Epithelial cell of esophagus (primary cell): ENCODE data around the gene BTNL3.
A peak's percentile ranks its signal among the peaks of the same experiment; 100 is the strongest.

ENCODE experiments used
- DNase-seq: peaks from one replicate; pipeline ENCODE4 v3.0.0; 2010; ENCODE audit warnings: low read depth
- H3K4me3 ChIP-seq: 2 replicates; pipeline ENCODE4 v1.5.1; 2011; ENCODE audit warnings: mild to moderate bottlenecking, low read length, control low read depth
- TF ChIP-seq, protein P1 (sequence below): IDR thresholded peaks from 2 replicates; pipeline ENCODE4 v1.5.1; 2011; ENCODE audit warnings: low read depth, mild to moderate bottlenecking, low read length, control low read depth, inconsistent platforms; ENCODE audit not compliant: insufficient read depth; ENCODE audit errors: missing control alignments

Gene BTNL3, protein sequence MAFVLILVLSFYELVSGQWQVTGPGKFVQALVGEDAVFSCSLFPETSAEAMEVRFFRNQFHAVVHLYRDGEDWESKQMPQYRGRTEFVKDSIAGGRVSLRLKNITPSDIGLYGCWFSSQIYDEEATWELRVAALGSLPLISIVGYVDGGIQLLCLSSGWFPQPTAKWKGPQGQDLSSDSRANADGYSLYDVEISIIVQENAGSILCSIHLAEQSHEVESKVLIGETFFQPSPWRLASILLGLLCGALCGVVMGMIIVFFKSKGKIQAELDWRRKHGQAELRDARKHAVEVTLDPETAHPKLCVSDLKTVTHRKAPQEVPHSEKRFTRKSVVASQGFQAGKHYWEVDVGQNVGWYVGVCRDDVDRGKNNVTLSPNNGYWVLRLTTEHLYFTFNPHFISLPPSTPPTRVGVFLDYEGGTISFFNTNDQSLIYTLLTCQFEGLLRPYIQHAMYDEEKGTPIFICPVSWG

DNA sequence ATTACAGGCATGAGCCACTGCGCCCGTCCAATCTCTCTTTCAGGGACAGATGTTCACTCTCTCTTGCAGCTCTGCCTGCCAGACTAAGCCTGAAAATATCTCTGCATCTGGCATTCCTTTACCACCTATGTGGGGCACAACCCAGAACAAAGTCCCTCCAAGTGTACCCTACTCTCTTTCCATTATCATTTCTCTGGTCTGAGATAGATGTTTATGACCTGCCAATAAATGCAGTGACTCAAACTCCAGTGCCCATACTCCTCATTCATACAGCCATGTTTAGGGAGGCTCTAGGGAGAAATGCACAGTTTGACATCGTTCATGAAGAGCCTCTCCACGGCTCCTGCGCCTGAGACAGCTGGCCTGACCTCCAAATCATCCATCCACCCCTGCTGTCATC lies at the start of gene BTNL3:
Gene BTNL3 (plus strand): TSS at position 255 of the 400 bp plus-strand sequence. CDS start 183 bp downstream, outside the sequence.
- H3K4me3 ChIP-seq, result no peak within 1 kb of the TSS
- TF ChIP-seq, protein P1, sequence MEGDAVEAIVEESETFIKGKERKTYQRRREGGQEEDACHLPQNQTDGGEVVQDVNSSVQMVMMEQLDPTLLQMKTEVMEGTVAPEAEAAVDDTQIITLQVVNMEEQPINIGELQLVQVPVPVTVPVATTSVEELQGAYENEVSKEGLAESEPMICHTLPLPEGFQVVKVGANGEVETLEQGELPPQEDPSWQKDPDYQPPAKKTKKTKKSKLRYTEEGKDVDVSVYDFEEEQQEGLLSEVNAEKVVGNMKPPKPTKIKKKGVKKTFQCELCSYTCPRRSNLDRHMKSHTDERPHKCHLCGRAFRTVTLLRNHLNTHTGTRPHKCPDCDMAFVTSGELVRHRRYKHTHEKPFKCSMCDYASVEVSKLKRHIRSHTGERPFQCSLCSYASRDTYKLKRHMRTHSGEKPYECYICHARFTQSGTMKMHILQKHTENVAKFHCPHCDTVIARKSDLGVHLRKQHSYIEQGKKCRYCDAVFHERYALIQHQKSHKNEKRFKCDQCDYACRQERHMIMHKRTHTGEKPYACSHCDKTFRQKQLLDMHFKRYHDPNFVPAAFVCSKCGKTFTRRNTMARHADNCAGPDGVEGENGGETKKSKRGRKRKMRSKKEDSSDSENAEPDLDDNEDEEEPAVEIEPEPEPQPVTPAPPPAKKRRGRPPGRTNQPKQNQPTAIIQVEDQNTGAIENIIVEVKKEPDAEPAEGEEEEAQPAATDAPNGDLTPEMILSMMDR, result no peak
- no peak for DNase-seq

DNA sequence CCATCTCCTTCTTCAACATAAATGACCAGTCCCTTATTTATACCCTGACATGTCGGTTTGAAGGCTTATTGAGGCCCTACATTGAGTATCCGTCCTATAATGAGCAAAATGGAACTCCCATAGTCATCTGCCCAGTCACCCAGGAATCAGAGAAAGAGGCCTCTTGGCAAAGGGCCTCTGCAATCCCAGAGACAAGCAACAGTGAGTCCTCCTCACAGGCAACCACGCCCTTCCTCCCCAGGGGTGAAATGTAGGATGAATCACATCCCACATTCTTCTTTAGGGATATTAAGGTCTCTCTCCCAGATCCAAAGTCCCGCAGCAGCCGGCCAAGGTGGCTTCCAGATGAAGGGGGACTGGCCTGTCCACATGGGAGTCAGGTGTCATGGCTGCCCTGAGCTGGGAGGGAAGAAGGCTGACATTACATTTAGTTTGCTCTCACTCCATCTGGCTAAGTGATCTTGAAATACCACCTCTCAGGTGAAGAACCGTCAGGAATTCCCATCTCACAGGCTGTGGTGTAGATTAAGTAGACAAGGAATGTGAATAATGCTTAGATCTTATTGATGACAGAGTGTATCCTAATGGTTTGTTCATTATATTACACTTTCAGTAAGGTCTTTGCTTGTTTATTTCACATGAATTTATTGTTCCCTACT lies 38.2 kb upstream of the BTNL3 start:
- DNase-seq, result peak; percentile 21
- TF ChIP-seq, protein P1, result no peak
- H3K4me3 ChIP-seq, result no peak overlapping the region

DNA sequence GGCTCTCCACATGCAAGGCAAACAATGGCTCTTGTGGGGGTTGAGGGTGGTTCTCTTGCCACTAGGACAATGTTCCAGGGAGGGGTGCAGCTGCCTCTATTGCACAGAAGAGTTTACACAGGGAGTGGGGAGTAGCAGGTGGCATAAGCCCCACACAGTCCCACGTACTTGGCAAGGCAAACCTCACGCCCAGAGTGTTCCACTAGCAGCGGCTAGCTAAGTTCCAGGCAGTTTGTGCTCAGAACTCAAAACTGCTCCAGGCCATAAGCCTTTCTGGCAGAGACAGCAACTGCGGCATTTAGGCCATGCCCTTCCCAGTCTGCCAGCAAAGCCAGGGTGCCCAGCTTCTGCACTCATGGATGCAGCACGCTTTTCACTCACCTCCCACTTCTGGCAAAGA lies 29.0 kb upstream of the BTNL3 start:
- DNase-seq, result no peak
- TF ChIP-seq, protein P1, result no peak
- no peak overlapping the region for H3K4me3 ChIP-seq

DNA sequence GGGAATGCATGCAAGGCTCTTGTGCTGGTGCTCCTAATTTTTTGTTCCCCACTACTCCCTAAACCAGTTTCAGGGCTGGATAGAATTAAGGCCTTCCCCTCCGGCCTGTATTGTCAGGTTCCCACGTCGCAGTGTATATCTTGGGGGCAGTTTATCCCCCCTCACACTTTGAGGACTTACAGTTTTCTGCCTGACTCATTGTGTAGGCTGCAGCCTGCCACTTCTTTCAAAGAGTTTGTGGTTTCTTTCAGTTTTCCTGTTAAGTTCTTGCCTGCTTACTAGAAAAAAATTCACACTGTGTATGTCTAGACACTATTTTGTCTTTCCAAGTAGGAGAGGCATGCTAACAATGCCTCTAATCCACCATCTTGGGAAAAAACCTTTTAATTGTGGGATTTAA lies 28.4 kb upstream of the BTNL3 start:
- TF ChIP-seq, protein P1, result no peak
- DNase-seq, result no peak
- H3K4me3 ChIP-seq, result no peak overlapping the region

DNA sequence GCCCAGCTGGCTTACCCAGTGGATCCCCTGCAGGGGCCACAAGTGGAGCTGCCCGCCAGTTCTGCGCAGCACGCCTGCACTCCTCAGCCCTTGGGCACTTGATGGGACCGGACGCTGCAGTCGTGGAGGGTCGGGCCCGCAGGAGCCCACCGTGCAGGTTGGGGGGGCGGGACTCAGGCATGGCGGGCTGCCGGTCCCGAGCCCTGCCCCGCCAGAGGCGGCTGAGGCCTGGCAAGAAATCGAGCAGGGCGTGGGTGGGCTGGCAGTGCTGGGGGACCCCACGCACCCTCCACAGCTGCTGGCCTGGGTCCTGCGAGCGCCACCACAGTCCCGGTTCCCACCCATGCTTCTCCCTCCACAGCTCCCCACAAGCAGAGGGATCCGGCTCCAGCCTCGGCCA lies 19.2 kb upstream of the BTNL3 start:
- no peak overlapping the region for H3K4me3 ChIP-seq
- TF ChIP-seq, protein P1, result no peak
- DNase-seq, result no peak

DNA sequence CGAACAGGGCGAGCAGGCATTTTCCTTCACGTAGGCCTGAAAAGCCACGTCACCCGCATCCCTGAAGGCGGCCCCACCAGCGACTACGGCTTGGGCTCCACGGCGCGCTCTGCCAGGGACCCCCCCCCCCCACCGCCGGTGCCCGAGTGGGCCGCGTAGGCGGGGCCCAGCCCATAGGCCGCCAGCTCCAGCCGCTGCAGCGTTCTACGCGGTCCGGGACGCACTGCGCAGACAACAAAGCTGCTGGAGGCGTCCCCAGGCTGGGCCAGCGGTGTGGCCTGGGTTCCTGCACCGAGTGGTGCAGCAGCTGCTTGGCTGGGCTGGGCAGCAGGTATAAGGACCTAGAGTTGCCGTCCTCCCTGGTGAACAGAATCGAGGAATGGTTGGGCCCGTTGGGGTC lies 18.3 kb upstream of the BTNL3 start:
- no peak for DNase-seq
- H3K4me3 ChIP-seq, result no peak overlapping the region
- TF ChIP-seq, protein P1, result no peak
